HG03064 (cell line): ENCODE data around the gene CCDC134.
"Not testable (repeated sequence)": the region's sequence is repeated elsewhere in the genome, so short reads cannot be mapped to it uniquely, and the experiment has no call there.

Source experiments
- ATAC-seq: cut with Tn5 transposase; IDR thresholded peaks from one replicate; pipeline ENCODE4 v1.9.1; 2021; ENCODE audit warnings: low read depth; ENCODE audit not compliant: unreplicated experiment

The CCDC134 gene

DNA sequence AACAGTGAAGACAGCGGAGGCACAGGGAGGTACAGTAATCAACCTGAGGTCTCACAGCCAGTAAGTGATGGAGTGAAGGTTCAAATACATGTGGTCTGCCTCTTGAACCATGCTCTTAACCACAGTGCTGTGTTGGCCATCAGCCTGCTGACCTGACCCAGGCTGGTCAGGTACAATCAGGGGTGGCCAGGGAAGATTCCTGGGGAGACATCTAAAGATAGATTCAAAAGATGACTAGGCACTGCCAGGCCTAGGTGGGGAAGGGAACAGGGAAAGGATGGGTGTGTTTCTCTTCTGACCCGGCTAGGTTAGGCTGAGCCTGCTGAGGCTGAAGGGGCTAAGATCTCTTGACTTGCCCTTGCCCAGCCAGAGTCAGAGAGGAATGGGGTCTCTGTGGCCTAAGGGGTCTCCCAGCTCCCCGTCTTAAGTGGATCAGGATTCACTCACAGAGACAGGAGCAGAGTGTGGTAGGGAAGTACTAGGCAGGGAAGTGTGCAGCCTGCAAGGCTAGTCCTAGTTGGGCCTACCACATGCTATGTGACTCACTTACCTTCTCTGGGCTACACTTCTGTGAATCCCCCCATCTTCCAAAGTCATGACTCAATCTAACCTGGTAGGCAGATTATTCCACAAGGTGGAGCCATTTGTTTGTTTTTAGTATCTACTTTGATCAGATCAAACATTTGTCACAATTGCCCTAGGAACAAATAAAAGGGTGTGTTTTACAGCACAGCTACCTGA, 22.0 kb downstream of the CCDC134 start:
- ATAC-seq = no peak

DNA sequence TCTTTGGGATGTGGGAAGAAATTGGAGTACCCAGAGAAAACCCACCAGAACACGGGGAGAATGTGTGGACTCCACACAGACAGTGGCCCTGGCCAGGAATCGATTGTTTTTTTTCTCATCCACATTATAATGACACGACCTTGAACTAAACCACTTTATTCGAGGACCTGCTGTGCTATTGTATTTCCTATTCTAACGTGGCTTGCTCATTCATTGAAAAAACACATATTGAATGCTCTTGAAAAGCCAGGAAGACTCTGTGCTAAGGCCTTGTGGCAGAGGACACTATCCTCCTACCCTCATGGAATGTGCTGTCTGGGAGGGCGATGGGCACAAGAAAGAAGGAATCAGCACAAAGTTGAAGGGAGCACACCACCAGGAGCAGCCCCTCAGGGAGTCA, 23.3 kb downstream of the CCDC134 start:
- no peak for ATAC-seq

DNA sequence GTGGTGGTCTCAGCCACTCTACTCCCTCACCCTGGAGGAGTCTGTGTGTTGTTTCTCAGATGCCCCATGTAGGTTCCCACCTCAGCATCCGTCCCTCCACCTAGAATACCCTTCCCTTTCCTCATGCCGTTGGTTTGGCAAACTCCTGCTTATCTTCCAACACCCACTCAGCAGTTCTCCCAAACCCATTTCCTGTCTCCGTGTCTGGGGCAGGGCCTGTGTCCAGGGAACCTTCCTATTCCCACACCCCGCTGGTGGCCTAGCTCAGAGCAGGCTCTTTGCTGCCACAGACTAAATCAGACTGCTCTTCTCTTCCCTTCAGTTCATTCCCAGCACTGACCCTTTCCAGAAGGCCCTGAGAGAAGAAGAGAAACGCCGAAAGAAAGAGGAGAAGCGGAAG, 24.9 kb downstream of the CCDC134 start:
- ATAC-seq = no peak

DNA sequence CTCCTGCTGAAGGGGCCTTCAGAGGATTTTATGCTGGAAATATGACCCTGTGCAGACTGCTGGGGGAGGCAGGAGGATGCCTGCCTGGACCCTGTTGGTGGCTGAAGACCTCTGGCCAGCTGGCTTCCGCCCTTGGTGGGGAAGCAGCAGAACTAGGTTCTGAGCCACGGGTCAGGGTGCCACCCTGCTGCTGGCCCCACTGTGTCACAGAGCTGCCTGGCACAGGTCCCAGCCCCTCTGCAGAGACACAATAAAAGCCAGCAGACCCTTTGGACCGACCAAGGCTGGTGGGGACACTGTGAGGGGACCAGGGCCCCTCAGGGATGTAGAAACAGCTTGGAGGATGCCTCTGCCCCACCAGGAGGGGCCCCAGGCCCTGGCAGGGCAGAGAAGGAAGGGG, 25.5 kb downstream of the CCDC134 start:
- no peak for ATAC-seq

DNA sequence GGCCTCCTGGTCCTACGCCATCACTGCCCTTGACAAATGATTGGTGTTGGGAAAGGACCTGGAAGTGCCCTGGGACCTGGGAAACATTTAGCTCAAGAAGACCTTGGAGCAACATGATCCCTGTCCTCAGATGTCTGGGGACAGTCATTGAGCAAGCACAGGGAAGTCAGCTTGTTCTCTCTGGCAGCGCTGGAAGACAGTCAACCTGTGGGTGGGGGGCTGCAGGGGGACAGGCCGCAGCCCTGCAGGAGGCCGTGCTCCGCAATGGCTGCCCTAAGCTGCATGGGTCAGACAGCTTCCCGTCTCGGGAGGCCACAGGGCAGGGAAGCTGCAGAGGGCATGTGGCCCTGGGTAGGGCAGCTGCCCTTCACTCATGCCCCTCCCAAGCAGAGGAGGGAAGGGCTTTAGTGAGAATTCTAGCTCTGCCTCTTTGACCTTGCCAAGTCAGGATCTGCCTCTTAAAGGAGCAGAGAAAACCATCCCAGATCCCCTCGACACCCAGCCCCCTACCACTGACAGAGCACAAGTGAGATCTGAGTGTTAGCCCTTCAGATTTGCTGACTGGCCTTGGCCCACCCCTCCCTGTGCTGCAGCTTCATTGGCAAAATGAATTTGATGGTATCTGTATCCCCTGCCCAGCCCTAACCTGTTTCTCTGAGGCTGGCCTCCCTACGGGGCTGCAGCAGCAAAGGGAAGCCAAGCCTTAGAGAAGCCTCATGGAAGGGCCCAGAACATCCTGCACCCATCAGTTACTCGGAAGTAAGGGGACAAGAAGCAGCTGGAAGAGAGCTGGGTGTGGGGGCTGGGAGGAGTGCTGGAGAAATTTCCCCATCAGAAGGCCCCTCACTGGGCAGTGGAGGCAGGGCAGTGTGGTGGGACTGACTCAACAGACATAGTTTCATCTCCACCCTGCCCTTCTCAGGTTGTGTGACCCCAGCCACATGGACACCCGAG, 26.2 kb downstream of the CCDC134 start:
- ATAC-seq = no peak

DNA sequence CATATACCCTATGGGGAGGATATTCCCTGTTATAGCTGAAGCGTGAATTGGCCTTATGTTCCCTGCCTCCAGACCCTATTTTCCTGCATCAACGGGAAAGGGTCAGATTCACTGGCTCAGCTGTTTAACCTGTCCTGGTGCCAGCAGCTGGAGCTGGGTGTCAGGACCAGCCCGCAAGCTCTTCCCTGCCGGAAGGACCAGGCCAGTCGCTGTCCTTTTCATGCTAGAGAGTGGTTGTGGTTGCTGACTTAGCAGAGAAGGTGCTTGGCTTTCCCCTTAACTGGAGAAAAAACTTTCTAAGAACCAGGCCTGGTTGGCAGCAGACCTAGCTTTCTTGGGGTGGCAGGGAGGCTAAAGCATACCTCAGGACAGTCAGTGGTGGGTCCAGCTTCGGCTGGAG, 27.2 kb downstream of the CCDC134 start:
- ATAC-seq = no peak

DNA sequence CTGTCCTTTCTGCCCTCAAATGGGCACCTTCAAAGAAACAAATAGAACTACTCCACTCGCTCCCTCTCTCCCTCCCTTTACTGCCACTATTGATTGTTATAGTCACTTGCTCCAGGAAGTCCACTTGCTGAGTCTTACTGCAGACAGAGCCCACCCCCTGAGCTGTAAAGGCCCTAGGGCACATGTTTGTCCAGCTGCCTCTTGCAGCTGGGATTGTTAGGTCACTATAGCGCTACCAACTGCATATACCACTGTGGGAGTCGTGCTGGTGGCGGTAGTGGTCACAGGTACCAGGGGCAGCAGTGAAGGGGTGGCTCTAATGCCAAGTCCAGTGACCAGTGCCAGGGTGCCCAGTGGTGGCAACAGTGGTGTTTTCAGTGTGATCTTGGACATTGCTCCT, 28.0 kb downstream of the CCDC134 start:
- no peak for ATAC-seq

DNA sequence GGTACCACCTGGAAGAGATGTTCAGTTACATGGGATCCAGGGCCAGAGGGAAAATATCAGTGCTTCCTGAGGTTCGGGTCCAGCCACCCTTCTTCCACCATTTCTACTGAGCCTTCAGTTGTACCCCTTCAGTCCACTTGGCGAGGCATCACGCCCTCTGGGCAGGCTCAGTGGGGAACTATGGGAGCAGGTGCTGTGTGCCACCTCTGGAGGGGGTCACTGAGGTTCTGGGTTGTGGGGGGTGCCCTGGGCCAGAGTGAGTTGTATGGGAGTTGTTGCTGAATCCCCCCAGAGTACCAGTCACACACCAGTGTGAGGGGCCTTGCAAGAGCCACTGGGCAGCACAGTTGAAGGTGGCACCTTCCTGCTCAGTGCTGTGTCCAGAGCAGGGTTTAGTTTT, 29.7 kb downstream of the CCDC134 start:
- ATAC-seq = no peak

DNA sequence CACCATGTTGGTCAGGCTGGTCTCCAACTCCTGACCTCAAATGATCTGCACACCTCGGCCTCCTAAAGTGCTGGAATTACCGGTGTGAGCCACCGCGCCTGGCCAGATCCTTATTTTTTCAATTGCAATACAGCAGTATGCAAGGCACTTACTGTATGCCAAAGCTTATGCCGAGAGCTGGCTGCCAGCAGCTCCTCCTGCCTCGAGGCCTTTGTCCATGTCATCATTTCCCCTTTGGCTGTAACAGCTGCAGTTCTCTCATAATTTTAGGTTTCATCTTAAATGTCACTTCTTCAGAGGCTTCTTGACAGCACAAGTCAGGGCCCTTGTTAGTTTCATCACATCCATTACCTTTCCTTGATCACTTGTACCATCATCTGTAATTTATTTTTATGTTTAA, 30.9 kb downstream of the CCDC134 start:
- ATAC-seq = no peak

DNA sequence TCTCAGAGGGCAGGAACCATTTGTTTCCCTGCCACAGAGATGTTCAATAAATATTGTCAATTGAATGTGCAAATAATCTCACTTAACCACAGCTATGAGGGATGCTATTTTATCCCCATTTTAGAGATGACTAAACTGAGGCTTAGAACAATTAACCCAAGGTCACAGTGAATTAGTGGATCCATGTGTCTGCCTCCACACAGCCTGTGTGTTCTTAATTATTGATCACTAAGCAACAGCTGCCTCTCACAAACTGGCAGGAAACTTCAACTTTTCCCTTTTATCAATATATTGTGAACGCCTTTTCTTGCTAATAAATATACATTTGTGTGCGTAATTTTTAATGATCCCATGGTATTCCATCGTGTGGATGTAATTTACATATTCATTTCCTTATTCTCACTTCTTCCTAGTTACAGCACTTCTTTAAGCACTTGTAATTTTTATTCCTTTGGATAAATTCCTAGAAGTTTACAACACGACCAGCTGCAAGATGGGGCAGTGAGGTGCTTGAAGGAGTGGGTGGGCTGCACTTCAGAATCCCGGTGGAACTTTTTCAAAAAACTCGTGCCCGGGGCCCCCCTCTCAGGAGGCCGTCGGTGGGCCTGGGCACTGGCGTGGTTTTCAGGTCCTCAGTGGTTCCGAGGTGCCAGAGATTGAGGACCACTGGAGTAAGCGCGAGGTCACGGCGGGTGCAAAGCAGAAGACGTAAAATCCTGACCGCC, 31.5 kb downstream of the CCDC134 start:
- no peak for ATAC-seq

DNA sequence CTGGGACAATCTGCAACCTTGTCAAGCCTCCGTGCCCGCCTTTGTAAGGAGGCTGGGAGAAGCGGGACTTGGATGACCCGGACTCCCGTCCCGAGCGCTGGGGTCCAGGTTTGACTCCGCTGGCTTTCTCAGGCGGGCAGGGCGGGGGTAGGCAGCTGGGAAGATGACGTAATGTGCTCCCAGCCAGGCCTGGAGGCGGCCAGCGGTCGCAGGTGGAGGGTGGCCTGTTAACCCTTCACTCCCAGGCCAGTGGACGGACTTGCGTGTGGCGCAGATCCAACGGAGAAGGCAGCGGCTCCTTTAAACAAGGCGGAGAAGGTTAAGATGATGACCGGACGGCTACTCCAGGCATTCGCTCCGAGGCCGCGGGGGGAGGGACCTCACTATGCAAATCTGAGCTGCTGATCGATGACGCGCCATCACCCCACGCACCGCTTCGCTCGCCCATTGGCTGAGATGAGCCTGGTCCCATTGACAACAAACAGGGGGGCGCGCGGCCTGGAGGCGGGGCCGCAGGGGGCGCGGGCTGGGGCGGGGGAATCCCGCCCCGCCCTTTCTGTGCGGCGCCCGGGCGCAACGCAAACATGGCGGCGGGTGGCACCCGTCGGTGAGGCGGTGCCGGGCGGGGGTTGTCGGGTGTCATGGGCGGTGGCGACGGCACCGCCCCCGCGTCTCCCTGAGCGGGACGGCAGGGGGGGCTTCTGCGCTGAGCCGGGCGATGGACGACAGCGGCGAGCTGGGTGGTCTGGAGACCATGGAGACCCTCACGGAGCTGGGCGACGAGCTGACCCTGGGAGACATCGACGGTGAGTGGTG, 32.3 kb downstream of the CCDC134 start, which contains the start of gene SREBF2:
Gene SREBF2, plus strand, starts transcription at position 553 of the 816 bp plus-strand sequence. Its CDS starts 166 bp downstream, at position 719.
- ATAC-seq = peak; percentile 68

DNA sequence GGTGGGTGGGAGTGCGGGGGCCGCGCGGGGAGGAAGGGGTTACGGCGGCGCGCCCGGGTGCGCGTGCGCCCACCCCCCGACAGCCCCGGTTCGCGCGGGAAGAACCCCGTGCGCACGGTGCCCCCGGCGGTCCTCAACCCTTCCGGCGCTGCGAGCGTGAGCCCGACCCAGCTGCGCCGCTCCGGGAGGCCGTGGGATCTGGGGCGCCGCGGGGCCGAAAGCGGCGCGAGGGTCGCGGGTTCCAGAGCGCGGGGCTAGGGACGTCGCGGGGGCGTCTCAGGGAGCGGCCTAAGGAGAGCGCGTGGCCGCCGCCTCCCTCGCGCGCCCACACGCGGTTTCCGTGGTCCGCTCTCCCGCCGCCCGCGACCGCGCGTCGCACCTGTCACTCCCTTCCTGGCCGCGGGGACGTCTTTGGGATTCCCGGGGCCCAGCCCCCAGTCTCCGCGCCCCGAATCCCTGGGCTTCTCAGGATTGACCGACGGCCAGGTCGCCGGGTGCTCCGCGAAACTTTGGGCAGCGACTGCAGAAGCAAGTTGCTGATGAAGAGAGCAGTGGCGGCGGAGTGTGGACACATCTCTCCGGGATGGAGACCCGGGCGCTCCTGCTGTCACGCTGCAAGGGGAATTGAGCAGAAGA, 33.0 kb downstream of the CCDC134 start:
- peak; percentile 15 for ATAC-seq

DNA sequence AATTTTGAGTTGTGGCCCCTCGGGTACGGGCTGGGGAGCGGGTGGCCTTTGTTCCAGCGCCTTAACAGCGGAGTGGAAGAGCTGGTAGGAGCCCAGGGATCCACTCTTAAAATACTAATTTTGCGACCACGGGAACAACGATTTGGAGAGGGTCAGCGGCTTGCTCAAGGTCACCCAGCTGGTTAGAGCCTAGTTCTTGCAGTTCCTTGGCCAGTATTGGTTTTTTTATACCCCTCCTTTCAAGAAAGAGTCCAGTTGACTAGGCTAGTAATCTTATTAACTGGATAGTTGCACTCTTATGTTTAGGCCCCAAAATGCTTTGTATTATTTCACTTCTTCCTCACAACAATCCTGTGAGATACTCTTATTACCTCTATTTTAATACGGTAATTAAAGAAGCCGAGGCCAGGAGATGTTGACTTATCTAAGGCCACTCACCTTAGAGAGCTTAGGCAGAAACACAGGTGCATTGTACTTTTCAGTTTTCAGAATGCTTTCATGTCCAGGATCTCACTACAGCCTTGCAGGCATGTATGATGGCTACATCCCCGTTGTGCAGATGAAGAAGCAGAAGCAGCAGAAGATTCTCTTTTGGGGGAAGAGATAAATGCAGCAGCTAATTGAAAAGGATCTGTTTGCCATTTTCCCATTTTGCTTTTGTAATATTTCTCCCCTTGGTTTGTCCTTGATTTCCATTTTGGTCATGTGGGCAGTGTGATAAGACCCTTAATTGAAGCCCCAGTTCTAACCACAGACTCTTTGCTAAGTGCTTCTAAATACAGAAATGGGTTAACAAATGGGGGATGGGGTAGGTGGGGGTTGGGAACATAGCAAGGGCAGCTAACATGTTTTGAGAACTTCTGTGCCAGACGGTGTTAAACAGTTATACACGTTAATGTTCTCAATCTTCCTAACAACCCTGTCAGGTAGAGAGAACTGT, 33.8 kb downstream of the CCDC134 start:
- no peak for ATAC-seq

DNA sequence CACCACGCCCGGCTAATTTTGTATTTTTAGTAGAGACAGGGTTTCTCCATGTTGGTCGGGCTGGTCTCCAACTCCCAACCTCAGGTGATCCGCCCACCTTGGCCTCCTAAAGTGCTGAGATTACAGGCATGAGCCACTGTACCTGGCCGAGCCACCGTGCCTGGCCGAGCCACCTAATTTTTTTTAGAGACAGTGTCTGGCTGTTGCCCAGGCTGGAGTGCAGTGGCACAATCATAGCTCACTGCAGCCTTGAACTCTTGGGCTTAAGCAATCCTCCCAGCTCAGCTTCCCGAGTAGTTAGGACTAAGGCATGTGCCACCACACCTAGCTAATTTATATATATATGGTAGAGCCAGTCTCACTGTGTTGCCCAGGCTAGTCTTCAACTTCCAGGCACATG, 35.0 kb downstream of the CCDC134 start:
- not testable (repeated sequence) for ATAC-seq

DNA sequence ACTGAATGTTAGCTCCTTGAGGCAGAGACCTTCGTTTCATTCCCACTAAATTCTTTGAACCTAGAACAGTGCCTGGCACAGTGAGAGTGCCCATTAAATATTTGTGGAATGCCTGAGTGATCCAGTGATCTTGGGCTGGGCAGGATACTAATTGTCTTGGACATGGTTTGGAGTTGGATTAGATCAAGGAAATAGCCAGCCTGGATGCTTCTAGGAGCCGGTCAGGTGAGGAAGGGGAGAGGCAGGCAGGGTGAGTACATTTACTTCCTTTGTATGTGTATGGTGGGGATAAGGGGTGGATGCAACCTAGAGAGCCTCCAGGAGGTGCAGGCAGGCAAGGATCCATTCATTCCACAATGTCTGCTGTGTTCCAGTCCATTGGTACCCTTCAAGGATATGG, 36.1 kb downstream of the CCDC134 start:
- ATAC-seq = no peak

DNA sequence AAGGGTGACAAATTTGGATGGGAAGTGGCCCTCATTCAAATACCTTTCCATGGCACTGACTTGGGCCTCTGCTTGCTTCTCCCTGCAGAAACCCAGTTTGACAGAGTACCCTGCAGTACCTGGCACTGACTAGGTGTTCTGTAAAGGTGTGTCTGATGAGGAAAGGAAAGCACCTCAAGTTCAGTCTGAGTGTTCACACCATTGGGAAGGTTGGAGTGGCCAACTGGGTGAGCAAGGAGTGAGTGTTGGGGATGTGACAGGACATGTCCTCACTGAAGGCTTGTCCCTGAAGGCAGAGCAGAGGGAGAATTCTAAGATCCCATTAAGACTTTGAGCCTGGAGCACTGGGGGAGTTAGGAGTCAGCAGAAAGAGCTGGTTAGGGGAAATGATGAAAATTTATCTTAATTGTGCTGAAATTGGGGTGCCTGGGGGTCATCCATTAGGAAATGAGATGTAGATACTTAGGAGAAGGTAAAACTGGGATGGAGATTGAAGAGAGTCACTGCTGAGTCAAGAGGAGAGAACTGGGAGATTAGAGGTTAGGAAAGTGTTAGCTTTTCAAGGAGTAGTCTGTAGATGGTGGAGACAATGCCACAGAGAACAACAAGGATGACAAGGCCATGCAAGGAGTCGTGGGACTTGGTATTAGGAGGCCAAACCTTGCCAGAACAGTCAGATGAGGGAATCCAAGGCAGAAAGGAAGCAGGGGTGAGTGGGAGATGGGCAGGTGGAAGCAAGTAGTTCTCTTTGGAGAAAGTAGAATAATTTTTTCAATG, 38.6 kb downstream of the CCDC134 start:
- no peak for ATAC-seq

DNA sequence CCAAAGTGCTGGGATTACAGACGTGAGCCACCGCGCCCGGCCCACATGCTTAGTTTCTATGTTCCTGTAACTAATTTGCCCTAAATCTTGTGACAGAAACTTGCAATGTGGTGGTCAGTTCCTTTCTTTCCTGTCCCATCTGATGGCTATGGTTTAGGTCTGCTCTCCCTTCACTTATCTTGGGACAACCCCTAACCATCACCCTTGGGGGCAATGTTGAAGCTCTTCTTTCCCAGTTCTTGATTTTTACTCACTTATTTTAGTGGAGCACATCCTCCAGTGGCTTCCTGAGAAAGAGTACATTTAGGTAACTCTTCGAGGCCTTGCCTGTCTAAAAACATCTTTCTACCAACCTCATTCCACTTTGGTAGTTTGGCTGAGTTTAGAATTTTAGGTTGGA, 39.7 kb downstream of the CCDC134 start:
- no peak for ATAC-seq
